ENCODE data around the gene BTBD9.

DNA sequence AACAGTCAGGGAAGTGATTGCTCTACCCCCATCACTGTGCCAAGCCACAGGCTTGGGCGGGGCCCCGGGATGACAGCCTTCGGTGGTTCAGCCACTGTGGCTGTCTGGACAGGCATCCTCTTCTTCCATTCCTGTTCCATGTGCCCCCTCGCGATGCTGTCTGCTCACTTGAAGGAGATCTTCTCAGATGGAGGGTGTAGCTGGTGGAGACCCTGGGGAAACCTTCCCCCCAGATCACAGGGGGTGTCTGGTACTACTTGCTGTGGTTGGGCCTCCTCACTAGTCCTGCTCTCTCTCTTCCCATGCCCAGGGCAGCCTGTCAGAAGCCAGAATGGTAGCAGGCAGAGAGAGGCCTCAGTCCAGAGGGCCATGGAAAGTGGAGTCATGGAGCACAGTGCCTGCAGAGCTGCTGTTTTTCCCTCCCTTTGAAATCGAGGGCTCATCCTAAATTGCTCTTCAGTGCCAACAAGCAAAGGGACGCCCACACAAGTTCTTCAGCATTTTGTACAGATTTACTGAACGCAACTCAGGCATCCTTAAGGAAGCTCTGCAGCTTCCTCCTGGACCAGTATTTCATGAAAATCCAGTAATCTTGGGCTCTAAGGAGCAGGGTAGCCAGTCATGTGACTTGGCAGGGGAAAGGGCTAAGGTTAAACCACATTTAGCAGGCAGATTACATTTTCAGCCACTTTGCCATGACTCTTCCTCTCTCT lies 493.6 kb downstream of the BTBD9 start:
- TF ChIP-seq, protein P1, sequence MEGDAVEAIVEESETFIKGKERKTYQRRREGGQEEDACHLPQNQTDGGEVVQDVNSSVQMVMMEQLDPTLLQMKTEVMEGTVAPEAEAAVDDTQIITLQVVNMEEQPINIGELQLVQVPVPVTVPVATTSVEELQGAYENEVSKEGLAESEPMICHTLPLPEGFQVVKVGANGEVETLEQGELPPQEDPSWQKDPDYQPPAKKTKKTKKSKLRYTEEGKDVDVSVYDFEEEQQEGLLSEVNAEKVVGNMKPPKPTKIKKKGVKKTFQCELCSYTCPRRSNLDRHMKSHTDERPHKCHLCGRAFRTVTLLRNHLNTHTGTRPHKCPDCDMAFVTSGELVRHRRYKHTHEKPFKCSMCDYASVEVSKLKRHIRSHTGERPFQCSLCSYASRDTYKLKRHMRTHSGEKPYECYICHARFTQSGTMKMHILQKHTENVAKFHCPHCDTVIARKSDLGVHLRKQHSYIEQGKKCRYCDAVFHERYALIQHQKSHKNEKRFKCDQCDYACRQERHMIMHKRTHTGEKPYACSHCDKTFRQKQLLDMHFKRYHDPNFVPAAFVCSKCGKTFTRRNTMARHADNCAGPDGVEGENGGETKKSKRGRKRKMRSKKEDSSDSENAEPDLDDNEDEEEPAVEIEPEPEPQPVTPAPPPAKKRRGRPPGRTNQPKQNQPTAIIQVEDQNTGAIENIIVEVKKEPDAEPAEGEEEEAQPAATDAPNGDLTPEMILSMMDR (IDR thresholded peaks at IDR 0.05): no peak
- TF ChIP-seq POLR2AphosphoS5 (IDR thresholded peaks at IDR 0.05): no peak

Measured in transverse colon (tissue), 4 donors.